Measurements from ENCODE around the gene METRN.
A peak's percentile ranks its signal among the peaks of the same experiment; 100 is the strongest.

METRN gene

DNA sequence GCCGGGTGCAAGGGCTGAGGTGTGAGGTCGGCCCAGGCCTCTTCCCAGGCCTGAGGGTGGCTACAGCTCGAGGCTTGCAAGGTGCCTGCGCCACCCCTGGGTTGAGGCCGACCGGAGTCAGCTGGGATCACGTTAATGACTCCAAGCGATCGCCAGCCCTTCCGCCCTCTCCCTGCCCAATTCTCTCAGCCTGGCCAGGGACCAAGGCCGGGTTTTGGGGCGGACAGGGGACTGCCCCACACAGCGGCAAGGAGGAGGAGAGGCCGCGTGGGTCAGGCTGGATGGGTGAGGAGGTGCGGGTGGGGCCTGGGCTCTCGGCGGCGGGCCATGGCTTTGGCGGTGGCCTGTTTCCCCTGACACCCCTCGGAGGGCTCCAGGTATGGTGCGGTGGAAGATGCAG, 21.6 kb upstream of the METRN start:
- DNase-seq: no peak

DNA sequence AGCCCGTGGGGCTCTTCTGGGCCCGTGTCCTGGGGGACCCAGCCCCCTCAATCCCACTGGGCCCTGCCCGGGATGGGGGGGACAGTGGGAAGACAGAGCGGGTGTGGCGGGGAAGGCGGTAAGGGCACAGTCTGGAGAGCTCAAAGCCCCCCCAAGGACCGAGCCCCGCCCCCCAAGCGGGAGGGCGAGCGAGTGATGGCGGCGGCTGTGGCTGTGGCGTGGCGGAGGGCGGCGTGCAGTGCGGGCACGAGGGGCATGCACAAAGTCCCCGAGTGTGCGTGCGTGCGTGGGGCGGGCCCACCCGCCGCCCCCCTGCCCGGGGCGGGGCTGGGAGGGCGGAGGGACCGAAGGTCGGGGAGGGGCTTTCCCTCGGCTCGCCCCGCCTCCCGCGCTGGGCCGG, 21.2 kb upstream of the METRN start:
- DNase-seq: no peak

DNA sequence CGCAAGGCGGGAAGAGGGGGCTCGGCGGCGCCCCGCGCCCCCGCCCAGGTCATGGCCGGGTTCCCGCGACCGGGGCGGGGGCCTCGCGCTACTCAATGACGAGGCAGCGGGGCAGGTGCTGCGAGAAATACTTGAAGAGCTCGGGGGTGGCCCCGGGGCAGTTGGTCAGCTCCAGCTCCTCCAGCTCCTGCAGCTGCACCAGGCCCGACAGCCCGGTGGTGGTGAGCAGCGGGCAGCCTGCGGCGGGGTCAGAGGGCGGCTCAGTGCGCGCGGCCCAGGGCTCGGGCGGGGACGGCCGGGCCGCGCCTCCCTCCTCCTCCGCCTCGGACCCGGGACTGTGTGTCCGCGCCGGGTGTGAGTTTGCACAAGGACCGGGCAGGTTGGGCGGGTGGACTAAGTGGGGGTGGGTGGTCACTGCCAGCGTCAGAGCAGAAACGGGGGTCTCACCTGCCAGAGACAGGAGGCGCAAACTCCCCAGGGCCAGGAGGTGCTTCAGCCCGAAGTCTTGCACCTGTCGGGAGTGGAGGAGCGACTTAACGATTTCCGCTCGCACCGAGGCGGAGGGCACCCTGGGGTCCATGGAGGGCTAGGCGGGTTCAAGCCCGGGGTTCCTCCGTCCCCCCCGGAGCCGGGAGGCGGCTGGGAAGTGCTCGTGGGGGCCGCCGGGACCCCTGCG, 20.6 kb upstream of the METRN start:
- no peak for DNase-seq

DNA sequence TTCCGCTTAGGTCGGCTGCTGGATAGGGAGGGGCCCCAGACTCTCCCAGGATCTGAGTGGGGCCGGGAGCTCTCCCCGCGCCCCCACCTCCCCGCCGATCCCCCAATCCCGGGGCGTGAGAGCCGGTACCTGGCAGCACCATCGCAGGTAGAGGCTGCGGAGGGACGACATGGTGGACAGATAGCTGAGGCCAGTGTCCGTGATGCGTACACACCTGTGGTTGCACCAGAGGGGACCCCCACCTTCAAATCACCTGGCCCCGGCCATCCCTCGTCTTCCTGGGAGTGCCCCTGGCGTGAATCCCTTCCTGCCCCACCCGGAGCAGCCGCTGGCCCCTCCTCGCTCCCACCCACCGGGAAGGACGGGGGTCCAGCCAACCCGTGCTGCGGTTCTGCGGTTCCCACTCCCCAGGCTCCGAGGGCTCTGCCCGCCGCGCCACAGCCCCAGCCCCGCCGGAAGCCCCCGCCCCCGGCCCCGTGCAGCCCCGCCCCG, 20.0 kb upstream of the METRN start:
- no peak for DNase-seq

GRCh38 chr16:695355-696089, 19.4 kb upstream of the METRN start:
- no peak for DNase-seq

- DNase-seq: no peak
Observed at GRCh38 chr16:698911-699671, 15.8 kb upstream of the METRN start.

DNA sequence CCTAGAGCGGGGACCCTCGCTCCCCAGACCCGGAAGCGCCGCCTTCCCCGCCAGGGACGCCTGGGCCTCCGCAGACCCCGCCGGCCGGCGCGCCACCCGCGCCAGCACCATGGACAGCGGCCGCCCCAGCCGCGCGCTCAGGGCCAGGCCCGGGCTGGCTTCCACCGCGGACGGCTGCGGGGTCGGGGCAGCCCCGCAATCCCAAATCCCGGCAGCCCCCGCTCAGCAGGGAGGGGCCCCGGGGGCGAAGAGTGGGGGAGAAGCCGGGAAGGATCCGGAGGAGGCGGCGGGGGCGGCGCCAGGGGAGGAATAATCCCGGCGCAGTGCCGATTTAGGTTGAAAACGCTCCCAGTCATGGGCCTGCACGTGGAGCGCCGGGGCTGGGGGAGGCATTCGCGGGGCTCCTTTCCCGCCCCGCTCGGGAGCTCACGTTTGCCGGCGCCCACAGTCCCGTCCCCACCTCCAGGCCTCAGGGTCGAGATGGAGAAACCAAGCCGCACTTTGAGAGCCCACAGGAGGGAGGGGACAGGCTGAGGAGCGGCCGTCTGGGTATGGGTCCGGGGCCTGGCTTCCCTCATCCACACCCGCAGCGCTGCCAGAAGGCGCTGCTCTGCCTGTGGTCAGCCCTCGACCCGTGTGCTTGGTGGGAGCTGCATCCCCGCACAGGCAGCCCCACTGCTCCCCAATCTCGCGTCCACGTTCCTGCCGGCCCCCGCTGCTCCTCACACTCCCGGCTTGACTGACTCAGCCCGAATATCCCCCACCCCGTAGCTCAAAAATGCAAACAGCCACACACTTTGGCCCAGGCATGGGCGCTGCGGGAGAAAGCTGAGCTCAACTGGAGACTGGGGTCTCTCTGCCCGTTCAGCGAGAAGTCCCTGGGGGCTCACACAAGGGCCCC, 14.0 kb upstream of the METRN start:
- DNase-seq: no peak

DNA sequence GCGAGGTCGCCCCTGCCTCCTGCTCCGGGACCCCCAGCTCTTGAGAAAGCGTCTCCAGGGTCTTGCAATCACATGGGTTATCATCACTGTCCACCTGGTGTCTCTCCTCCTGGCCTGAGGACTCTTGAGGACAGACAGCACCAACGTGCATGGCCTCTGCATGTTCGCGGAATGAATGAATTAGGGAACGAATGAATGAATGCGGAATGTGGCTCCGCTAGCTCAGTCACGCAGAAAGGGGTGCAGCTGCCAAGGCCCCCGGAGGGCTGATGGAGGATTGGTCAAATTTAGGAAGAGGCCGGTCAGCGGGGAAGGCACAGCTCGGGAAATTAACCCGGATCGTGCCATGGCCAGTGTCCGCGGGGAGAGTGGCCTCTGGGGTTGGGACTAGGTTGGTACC, 12.6 kb upstream of the METRN start:
- no peak for DNase-seq

DNA sequence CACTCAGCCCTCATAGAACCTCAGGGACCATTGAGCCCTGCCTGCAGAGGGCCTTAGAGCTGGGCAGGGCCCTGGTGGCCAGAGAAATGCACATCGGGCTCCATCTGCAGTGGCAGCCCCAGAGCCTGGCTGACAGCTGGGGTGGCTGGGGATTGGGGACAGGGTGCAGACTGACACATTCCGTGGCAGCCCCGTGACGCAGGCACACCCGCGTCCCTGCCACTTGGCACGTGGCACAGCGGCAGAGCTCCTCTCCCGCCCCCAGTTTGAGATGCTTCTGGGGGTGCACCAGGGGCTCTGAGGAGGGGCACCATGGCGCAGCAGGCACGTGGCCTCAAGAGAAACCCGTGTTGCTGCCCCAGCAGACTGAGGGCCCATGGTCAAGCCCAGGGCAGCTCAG, 11.5 kb upstream of the METRN start:
- DNase-seq: no peak

DNA sequence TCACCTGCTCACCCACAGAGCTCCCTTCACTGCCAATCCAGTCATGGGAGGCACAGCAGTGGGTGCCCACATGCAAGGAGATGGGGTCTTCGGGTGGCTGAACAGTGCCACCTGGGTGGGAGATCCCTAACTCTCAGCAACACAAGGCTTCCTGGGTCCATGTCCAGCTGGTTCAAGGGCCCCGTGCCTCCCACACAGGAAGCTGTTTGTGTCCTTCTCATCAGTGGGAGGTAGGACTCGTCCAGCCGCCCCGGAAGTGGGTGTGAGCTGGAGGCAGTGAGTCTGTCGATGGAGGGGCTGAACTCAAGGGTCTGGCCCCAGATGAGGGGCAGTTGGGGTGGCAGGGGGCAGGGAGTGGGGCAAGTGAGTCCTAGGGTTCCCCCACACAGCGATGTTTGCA, 10.9 kb upstream of the METRN start:
- no peak for DNase-seq

- DNase-seq: no peak
Observed at GRCh38 chr16:704552-705380, 10.2 kb upstream of the METRN start.

GRCh38 chr16:705431-706188, 9.3 kb upstream of the METRN start, which contains the start of gene FBXL16:
Gene FBXL16 (minus strand): TSS chr16:705801. CDS start chr16:697405, 8,396 bp downstream.
- DNase-seq: no peak

DNA sequence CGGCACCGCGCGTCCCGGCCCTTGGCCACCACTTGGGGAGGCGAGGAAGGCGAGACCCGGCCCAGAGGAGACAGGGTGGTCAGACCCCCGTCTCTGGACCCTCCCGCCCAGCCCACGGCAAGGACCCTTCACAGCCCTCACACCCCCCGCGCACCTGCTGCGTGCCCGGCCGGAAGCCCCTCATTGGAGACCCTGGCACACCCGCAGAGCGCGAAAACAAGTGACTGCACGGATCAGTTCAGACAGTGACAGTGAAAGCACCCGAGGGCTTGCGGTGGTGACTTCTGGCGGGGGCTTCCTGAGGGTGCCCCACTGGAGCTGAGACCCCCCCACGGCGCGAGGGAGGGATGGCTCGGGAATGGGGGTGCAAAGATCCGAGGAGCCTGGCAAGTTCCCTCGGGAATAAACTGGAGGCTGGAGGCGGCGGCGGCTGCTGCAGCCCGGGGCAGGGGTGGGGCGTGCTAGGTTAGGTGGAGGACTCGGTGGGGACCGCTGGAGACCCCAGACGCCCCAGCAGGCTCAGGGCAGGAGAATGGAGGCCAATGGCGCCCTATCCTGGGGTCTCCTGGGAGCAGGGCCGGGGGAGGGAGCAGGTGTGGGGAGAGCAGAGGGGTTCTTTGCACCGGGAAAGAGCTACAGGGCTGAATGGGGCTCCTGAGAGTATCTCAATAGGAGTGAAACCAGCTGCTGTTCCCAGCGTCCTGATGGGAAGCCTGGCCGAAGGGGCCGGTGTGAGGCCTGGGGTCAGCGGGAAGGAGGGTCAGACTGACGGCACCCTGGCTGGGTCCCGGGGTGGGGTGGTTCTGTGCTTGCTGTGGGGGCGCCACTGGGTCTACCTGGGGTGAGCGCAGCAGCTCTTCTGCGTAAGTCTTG, 8.5 kb upstream of the METRN start:
- DNase-seq: no peak

DNA sequence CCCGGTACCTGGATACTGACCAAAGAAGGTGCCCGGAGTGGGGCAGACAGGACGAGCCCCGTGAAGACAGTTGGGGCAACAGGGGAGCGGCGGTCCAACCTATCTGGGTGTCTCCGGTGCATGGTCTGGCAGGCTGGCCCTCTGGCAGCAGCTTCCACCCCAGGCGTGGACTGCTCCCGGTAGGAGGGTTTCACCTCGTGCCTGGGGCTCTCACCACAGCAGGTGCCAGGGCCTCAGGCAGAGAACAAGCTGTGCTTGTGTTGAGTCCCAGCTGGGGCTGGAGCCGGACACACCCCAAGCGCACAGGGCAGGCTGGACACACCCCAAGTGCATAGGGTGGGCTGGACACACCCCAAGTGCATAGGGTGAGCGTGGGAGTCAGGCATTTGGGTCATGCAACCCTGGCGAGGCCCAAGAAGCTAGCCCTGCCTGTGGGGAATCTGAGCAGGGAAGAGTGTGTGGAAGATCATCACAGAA, 7.8 kb upstream of the METRN start:
- DNase-seq: no peak

DNA sequence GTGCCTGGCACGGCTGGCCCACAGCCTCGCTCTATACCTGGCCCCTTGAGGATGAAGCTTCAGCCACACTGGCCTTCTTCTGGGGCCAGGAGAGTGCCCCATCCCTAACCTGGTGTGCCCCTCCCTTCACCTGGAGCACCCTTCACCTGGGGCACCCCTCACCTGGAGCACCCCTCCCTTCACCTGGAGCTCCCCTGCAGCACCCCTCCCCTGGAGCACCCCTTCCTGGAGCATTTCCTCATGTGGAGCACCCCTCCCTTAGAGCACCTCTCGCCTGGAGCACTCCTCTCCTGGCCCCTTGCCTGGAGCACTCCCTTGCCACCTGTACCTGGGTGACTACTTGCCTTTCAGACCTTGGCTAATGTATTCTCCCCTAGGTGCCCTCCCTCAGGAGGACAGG, 6.9 kb upstream of the METRN start:
- no peak for DNase-seq

GRCh38 chr16:708959-709358, 6.0 kb upstream of the METRN start:
- DNase-seq: no peak

- peak; percentile 78 for DNase-seq
Observed at GRCh38 chr16:709566-710499, 5.1 kb upstream of the METRN start.

DNA sequence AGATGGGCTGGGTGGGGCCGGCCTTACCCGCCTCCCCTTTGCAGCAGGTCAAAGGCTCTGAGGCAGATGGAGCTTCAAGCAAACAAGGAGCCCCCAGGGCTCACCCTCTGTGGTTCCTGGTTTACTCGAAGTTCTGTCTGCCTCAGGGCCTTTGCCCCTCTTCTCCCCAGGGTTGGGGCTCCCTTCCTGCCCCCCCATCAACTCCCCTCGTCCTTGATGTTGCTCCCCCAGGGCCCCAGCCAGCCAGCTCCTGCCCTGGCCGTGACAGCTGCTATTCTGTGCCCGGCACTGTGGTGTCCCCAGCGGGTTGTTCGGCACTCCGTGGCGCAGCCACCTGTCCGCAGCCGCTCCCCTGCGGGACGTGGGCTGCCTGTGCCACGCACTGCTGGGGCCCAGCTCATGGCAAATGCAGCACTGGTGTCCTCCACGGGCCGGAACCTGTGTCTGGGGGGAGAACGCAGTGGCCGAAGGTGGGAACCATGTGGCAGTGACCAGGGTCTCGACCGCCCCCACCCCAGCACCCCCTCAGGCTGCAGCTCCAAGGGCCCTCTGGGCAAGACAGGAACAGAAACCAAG, 4.3 kb upstream of the METRN start:
- DNase-seq: no peak

All from femur (tissue), 1 donor.